Endothelial cell of umbilical vein (primary cell): ENCODE measurements around the gene KRTCAP2. TPM values are rescaled to one million over a fixed set of nuclear protein-coding genes. Genes with fewer than 3 reads are reported as not detected.
A peak's percentile ranks its signal among the peaks of the same experiment; 100 is the strongest.
"Not testable (repeated sequence)": the region's sequence is repeated elsewhere in the genome, so short reads cannot be mapped to it uniquely, and the experiment has no call there.

Source experiments
- BruUV-seq: library from RNA; stranded (reverse); fragments of 400-500 nt; replicated peaks from 2 replicates; lab custom pipeline; 2021; lab: Mats Ljungman, UMichigan
- CTCF ChIA-PET: fragments of 300-600, 350-600 bp; sonication (Branson Sonifier 250); formaldehyde crosslinking; loops from one replicate; lab custom pipeline; 2021; ENCODE audit warnings: antibody characterized with exemption, inconsistent platforms; lab: Charles Lee
- POLR2A ChIA-PET: fragments of 300-600, 350-600 bp; sonication (Branson Sonifier 250); formaldehyde crosslinking; loops from one replicate; lab custom pipeline; 2021; ENCODE audit warnings: antibody characterized with exemption, inconsistent platforms; lab: Charles Lee
- DNase-seq: peaks from one replicate; pipeline ENCODE4 v3.0.0-alpha.2; 2011; ENCODE audit warnings: low read depth, low spot score
- FAIRE-seq: peaks from 2 replicates; lab custom pipeline; 2011; peaks lifted over from hg19 to GRCh38; lab: Jason Lieb, UNC
- H2AFZ ChIP-seq: 2 replicates; pipeline ENCODE4 v1.6.0; 2012; ENCODE audit warnings: low read depth, low read length, control low read depth, inconsistent platforms
- H3K27ac ChIP-seq: 2 replicates; pipeline ENCODE4 v1.5.1; 2011; ENCODE audit warnings: low read depth, mild to moderate bottlenecking, control low read depth, low read length, moderate library complexity; ENCODE audit not compliant: insufficient read depth
- H3K27me3 ChIP-seq, 2 experiments: 2 replicates each; pipeline versions ENCODE4 v1.6.0 to v1.6.1; 2011; ENCODE audit warnings: low read length in 2 of 2, mixed read lengths in 1 of 2; ENCODE audit not compliant: control insufficient read depth in 2 of 2, insufficient read depth in 2 of 2
- H3K36me3 ChIP-seq, 2 experiments: 2 replicates in 1 of 2; 3 replicates in 1 of 2; pipeline ENCODE4 v1.5.1; 2011; ENCODE audit warnings: low read length in 2 of 2, mild to moderate bottlenecking in 1 of 2, moderate library complexity in 1 of 2; ENCODE audit not compliant: control insufficient read depth in 2 of 2, insufficient read depth in 2 of 2; ENCODE audit errors: extremely low read depth in 1 of 2
- H3K4me1 ChIP-seq: 3 replicates; pipeline ENCODE4 v1.5.1; 2011; ENCODE audit warnings: mild to moderate bottlenecking, low read length; ENCODE audit not compliant: control insufficient read depth, insufficient read depth; ENCODE audit errors: extremely low read depth
- H3K4me2 ChIP-seq: 2 replicates; pipeline ENCODE4 v1.6.1; 2011; ENCODE audit warnings: low read length, control low read depth, mixed read lengths; ENCODE audit not compliant: insufficient read depth
- H3K4me3 ChIP-seq, 3 experiments: fragments of 200-600 bp in 1 of 3; sonication (generic), shearing (Covaris generic) in 1 of 3; replicated peaks in 1 of 3; 2 replicates each; pipeline ENCODE4 v1.5.1; 2011 to 2016; ENCODE audit warnings: control low read depth in 3 of 3, low read length in 3 of 3, mild to moderate bottlenecking in 2 of 3, inconsistent platforms in 1 of 3, low read depth in 1 of 3, moderate library complexity in 1 of 3; ENCODE audit not compliant: insufficient read depth in 1 of 3
- H3K79me2 ChIP-seq: 2 replicates; pipeline ENCODE4 v1.6.0; 2012; ENCODE audit warnings: low read length, inconsistent platforms; ENCODE audit not compliant: control insufficient read depth, insufficient read depth
- H3K9ac ChIP-seq: replicated peaks from 2 replicates; pipeline ENCODE3; 2011; ENCODE audit warnings: low read length, control low read depth; ENCODE audit not compliant: insufficient read depth; ENCODE audit errors: extremely low read depth
- H3K9me1 ChIP-seq: replicated peaks from 3 replicates; pipeline ENCODE4 v1.6.0; 2011; ENCODE audit warnings: mild to moderate bottlenecking, low read length; ENCODE audit not compliant: control insufficient read depth, insufficient read depth; ENCODE audit errors: extremely low read depth
- H3K9me3 ChIP-seq: replicated peaks from 2 replicates; pipeline ENCODE4 v1.5.1; 2012; ENCODE audit warnings: low read length, inconsistent platforms; ENCODE audit not compliant: control insufficient read depth, insufficient read depth
- H4K20me1 ChIP-seq: replicated peaks from 2 replicates; pipeline ENCODE3; 2011; ENCODE audit warnings: mild to moderate bottlenecking, low read length; ENCODE audit not compliant: control insufficient read depth, insufficient read depth; ENCODE audit errors: extremely low read depth
- MAX ChIP-seq: IDR thresholded peaks from 2 replicates; pipeline ENCODE4 v1.6.1; 2011; ENCODE audit not compliant: insufficient read depth, insufficient read length
- POLR2A ChIP-seq: IDR thresholded peaks from 2 replicates; pipeline ENCODE4 v1.6.1; 2012; ENCODE audit warnings: low read depth, mild to moderate bottlenecking, control low read depth, low read length
- dilution Hi-C: fragments of 300-500 bp; cut with MboI; formaldehyde crosslinking; loops from one replicate; pipeline ENCODE4 v1.15.0; 2019; ENCODE audit warnings: low sequenced_read_pairs; ENCODE audit not compliant: extremely low pct_ligation_motif_present
- intact Hi-C: fragments of 100-400 bp; cut with micrococcal nuclease; formaldehyde crosslinking; loops from one replicate; pipeline ENCODE4 v1.10.0; 2022
- polyA plus RNA-seq, 4 experiments: library from polyadenylated mRNA; depleted of rRNA in 3 of 4; stranded (reverse) in 3 of 4; unstranded in 1 of 4; fragments of >200 nt; gene quantifications; 2 replicates each; pipeline versions ENCODE4 v1.2.1 to v1.2.3, GENCODE V29; 2011 to 2012; ENCODE audit warnings: missing spikeins in 1 of 4
- total RNA-seq: library from RNA; stranded (reverse); gene quantifications from 2 replicates; pipeline ENCODE4 v1.2.3, GENCODE V29; 2021

KRTCAP2 gene
- total and polyA plus RNA-seq, 2 donors (not counting 3 experiments of a cell fraction or from before 2014, with no cell fraction given): 207 to 362 TPM

GRCh38 chr1:155218854-155219591 lies 45.9 kb upstream of the KRTCAP2 start:
- H3K4me2 ChIP-seq: no peak overlapping the region
- dilution Hi-C loops: no loop called here

GRCh38 chr1:155214702-155215101 lies 41.6 kb upstream of the KRTCAP2 start:
- FAIRE-seq: peak; percentile 64
- H2AFZ ChIP-seq, H3K9me1 ChIP-seq, H3K4me2 ChIP-seq, POLR2A ChIA-PET, H3K4me1 ChIP-seq, BruUV-seq, CTCF ChIA-PET, H3K27ac ChIP-seq, H4K20me1 ChIP-seq, intact Hi-C loops, dilution Hi-C loops, H3K9me3 ChIP-seq, H3K4me3 ChIP-seq, H3K27me3 ChIP-seq, DNase-seq, H3K9ac ChIP-seq, H3K79me2 ChIP-seq, H3K36me3 ChIP-seq: not testable (repeated sequence)

More at GRCh38 chr1:155218854-155219591, 45.9 kb upstream of the KRTCAP2 start:
- no peaks in the 10 kb centered on the region for H3K27me3 ChIP-seq
- no TSS peak for BruUV-seq
- H3K9me3 ChIP-seq: no peaks in the 10 kb centered on the region
- ChIA-PET POLR2A (no interaction called here), CTCF (interaction anchor here (0.8 to 1.7 kb wide), 3 partner anchors 8 to 46 kb away, joined by 3 to 7 read pairs (median 4); partner anchors contain the start of genes KRTCAP2 and THBS3)
- intact Hi-C loops: no loop called here
- H3K36me3 ChIP-seq: peaks cover 0 to 4% of the 10 kb centered on the region in 2 experiments
- H3K79me2 ChIP-seq: no peaks in the 10 kb centered on the region
- FAIRE-seq (peak; percentile 87), DNase-seq (peak; percentile 59)
- H3K27ac ChIP-seq: no peak overlapping the region
- H3K9me1 ChIP-seq: no peaks in the 10 kb centered on the region
- H3K4me1 ChIP-seq: no peaks in the 10 kb centered on the region
- no peak for TF ChIP-seq POLR2A
- TF ChIP-seq MAX: peak; percentile 69
- H3K9ac ChIP-seq: no peak overlapping the region
- no peaks in the 10 kb centered on the region for H4K20me1 ChIP-seq
- H3K4me3 ChIP-seq: no peak overlapping the region
- H2AFZ ChIP-seq: peak overlapping the region; percentile 71

GRCh38 chr1:155212051-155212440 lies 38.9 kb upstream of the KRTCAP2 start:
- FAIRE-seq, POLR2A ChIA-PET, H2AFZ ChIP-seq, intact Hi-C loops, H3K9me1 ChIP-seq, H3K79me2 ChIP-seq, H3K27me3 ChIP-seq, H3K4me3 ChIP-seq, H4K20me1 ChIP-seq, dilution Hi-C loops, H3K36me3 ChIP-seq, H3K27ac ChIP-seq, H3K4me2 ChIP-seq, H3K9ac ChIP-seq, BruUV-seq, H3K9me3 ChIP-seq: not testable (repeated sequence)
- peak; percentile 24 for DNase-seq
- peaks cover 18% of the 10 kb centered on the region for H3K4me1 ChIP-seq
- CTCF ChIA-PET: interaction anchor here (0.7 to 1.1 kb wide), 2 partner anchors 13 to 15 kb away, joined by 4 read pairs; no protein-coding TSS in a partner anchor
